GM06990 (cell line): ENCODE data around the gene PFKP.

Experiments
- DNase-seq: peaks from one replicate; pipeline ENCODE4 v3.0.0-alpha.2; 2011; ENCODE audit not compliant: insufficient read length; ENCODE audit errors: extremely low read depth
- H3K27me3 ChIP-seq: replicated peaks from 2 replicates; pipeline ENCODE4 v1.6.0; 2011; ENCODE audit warnings: low read length; ENCODE audit not compliant: control insufficient read depth, insufficient read depth
- H3K36me3 ChIP-seq: 2 replicates; pipeline ENCODE4 v1.5.1; 2011; ENCODE audit warnings: low read length; ENCODE audit not compliant: control insufficient read depth, insufficient read depth
- H3K4me3 ChIP-seq: replicated peaks from 2 replicates; pipeline ENCODE4 v1.5.1; 2011; ENCODE audit warnings: low read depth, mild to moderate bottlenecking, control low read depth, low read length
- TF ChIP-seq, protein P1 (sequence below): IDR thresholded peaks from 2 replicates; pipeline ENCODE4 v1.5.1; 2011; ENCODE audit warnings: low read length, control low read depth, mild to moderate bottlenecking, inconsistent platforms; ENCODE audit not compliant: insufficient read depth, poor library complexity, severe bottlenecking

The PFKP gene

DNA sequence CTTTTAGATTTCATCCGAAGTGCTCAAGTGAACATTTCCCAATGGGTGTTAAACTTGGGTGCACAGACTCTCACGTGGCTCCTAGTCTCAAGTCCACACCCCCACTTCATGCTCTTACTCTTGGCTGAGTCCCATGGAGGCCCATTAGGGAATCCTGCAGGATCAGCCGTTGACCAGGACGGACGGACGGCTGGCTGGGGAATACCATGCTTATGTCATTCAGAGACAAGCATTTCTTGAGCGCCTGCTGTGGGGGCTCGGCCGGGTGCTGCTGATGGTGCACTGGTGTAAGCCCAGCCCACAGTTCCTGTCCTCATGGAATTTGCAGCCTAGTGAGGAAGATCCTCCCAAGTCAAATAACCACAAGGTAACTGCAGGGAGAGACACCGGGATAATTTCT, 60.6 kb downstream of the PFKP start:
- Histone ChIP-seq H3K36me3 (peaks cover 41% of the 10 kb centered on the region), H3K27me3 (no peaks in the 10 kb centered on the region), H3K4me3 (no peak overlapping the region)
- no peak for DNase-seq
- TF ChIP-seq, protein P1, sequence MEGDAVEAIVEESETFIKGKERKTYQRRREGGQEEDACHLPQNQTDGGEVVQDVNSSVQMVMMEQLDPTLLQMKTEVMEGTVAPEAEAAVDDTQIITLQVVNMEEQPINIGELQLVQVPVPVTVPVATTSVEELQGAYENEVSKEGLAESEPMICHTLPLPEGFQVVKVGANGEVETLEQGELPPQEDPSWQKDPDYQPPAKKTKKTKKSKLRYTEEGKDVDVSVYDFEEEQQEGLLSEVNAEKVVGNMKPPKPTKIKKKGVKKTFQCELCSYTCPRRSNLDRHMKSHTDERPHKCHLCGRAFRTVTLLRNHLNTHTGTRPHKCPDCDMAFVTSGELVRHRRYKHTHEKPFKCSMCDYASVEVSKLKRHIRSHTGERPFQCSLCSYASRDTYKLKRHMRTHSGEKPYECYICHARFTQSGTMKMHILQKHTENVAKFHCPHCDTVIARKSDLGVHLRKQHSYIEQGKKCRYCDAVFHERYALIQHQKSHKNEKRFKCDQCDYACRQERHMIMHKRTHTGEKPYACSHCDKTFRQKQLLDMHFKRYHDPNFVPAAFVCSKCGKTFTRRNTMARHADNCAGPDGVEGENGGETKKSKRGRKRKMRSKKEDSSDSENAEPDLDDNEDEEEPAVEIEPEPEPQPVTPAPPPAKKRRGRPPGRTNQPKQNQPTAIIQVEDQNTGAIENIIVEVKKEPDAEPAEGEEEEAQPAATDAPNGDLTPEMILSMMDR = no peak

DNA sequence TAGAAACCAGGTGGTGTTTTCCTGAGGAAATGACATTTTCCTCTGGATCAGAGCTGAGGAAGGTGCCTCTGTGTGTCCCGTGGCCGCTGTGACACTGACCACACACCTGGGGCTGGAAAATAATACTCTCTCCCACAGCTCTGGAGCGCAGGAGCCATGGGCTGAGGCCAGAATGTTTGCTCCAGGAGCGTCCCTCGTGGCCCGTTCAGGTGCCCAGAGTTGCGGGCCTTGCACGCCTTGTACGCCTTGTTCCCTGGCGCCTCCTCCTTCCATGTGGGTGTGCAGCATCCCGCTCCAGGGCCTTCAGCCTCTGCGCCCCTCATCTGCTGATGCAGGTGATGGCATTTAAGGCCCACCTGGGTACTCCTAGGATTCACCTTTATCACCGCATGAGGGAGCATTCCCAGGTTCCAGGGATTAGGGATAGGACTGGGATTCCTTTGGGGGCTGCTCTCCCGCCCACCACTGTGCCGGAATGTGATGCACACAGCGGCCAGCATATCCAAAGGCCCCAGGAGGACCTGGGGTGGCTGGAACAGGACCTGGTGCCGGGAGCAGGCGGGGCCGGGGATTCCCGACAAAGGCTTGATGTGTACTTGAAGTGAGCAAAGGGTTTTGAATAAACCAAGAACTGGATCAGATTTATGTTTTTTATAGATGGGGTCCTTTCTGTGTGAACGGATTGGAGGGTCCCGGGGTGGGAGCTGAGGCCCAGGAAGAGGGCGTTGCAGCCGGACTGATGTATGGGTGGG, 61.2 kb downstream of the PFKP start:
- Histone ChIP-seq H3K27me3 (no peaks in the 10 kb centered on the region), H3K4me3 (no peak overlapping the region), H3K36me3 (peaks cover 40% of the 10 kb centered on the region)
- TF ChIP-seq, protein P1 = no peak
- DNase-seq = no peak

DNA sequence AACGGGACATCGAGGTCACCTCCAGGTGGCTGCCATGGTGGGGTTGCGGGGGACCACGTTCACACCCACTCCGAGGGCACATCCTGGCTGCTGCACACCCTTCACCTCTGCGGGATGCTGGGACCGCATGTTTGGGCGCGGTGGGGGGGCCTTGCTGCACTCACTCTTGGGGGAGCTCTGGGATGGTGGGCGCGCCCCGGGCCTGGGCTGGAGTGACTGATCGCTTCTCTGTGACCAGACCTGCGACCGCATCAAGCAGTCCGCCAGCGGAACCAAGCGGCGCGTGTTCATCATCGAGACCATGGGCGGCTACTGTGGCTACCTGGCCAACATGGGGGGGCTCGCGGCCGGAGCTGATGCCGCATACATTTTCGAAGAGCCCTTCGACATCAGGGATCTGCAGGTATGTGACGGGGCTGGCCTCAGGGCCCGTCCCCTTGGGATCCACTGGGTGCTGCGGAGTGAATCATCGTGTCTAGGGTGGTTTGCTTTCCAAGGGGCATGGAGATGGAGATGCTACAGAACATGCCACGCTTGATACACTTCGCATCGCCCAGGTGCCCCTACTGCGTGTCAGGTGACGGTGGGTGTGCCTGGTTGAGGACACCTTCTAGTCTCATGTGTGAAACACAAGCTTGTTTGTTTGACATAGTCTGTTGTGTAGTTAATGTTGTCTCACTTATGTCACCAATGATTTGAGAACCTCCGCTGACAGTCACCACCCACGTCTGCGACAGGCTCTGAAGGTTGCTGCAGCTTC, 62.4 kb downstream of the PFKP start:
- H3K36me3 ChIP-seq = peaks cover 39% of the 10 kb centered on the region
- no peak for DNase-seq

DNA sequence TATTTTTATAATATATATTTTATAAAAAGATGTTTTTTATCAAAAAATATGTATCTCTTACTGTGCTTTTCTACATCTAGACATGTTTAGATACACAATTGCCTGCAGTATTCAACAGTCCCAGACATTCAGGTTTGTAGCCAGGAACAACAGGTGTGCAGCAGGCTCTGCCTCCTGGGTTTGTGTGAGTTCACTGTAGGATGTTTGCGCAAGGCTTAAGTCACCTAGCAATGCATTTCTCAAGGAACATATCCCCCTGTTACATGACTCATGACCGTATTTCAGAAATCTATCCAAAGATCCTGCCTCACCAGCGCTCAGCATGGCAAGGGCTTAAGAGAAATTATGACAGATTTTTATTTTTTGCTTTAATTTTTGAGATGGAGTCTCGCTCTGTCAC, 63.8 kb downstream of the PFKP start:
- TF ChIP-seq, protein P1 = no peak
- H3K36me3 ChIP-seq = peaks cover 33% of the 10 kb centered on the region
- H3K4me3 ChIP-seq = no peak overlapping the region
- DNase-seq = no peak
- H3K27me3 ChIP-seq = no peaks in the 10 kb centered on the region

More for the DNA sequence above, 62.4 kb downstream of the PFKP start:
- H3K4me3 ChIP-seq = no peak overlapping the region
- TF ChIP-seq, protein P1 = no peak
- no peaks in the 10 kb centered on the region for H3K27me3 ChIP-seq

DNA sequence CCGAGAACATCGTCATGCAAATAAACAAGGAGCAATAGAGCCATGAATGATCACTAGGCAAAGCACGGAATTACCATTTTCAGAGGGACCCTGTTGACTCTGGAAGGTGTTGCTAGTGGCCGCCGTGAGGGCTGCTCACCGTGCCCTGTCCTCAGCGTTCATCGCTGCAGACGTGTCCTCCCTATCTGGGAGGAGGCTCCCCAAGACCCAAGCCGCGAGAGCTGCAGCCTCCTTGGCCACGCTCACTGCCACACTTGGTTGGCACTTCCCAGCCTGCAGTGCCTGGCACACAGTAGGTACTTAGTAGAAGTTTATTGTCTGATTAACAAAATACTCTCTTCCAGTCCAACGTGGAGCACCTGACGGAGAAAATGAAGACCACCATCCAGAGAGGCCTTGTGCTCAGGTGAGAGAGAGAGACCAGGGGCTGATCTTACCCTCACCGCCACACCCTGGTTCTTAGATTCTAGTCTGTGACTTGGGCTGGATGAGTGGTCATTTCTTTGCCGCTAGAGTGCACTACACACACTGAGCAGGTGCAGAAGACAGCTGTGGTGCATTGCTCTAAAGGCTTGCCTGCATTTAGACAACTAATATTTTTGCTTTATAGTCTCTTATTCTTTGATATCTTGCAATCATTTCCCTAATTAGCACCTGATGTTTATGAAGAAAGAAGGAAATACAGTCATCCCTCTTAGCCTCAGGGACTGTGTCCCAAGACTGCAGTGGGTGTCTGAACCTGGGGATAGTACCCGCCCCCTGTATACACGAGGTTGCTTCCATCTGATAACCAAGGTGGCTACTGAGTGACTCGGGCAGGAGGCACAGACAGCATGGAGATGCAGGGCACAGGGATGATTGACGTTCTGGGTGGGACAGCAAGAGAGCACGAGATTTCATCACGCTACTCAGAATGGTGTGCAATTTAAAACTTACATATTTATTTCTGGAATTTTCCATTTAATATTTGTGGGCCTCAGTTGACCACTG, 65.0 kb downstream of the PFKP start:
- TF ChIP-seq, protein P1 = no peak
- peaks cover 40% of the 10 kb centered on the region for H3K36me3 ChIP-seq
- DNase-seq = no peak
- H3K4me3 ChIP-seq = no peak overlapping the region
- no peaks in the 10 kb centered on the region for H3K27me3 ChIP-seq
